Psoas muscle (tissue), 8 donors: ENCODE data around the gene LRWD1. TPM values are rescaled to one million over a fixed set of nuclear protein-coding genes. Genes with fewer than 3 reads are reported as not detected.
A peak's percentile ranks its signal among the peaks of the same experiment; 100 is the strongest.
"Not testable (repeated sequence)": the region's sequence is repeated elsewhere in the genome, so short reads cannot be mapped to it uniquely, and the experiment has no call there.

Experiments used
- ATAC-seq, 4 donors: fragments of 200-7000 bp; cut with Tn5 transposase; one replicate each; pipeline ENCODE4 v1.9.1; 2020; ENCODE audit warnings: moderate library complexity in 3 of 4, mild to moderate bottlenecking in 2 of 4
- DNase-seq, 2 donors: peaks; one replicate each; pipeline ENCODE4 v3.0.0-alpha.2; 2020
- H3K27ac ChIP-seq: fragments of 200-600 bp; one replicate; pipeline ENCODE4 v1.8.0; 2022
- H3K27me3 ChIP-seq, 3 donors: fragments of 200-600 bp in 1 of 3; one replicate each; pipeline versions ENCODE4 v1.6.1 to v1.8.0; 2013 to 2022; ENCODE audit warnings: low read length in 2 of 3, mild to moderate bottlenecking in 2 of 3, moderate library complexity in 1 of 3; ENCODE audit not compliant: insufficient read depth in 3 of 3
- H3K36me3 ChIP-seq, 2 donors: fragments of 200-600 bp in 1 of 2; one replicate each; pipeline versions ENCODE4 v1.6.1 to v1.8.0; 2013 to 2022; ENCODE audit warnings: low read depth in 1 of 2, mild to moderate bottlenecking in 1 of 2, moderate library complexity in 1 of 2; ENCODE audit not compliant: insufficient read depth in 1 of 2
- H3K4me1 ChIP-seq: fragments of 200-600 bp; one replicate; pipeline ENCODE4 v1.8.0; 2022
- H3K4me3 ChIP-seq: fragments of 200-600 bp; one replicate; pipeline ENCODE4 v1.8.0; 2022; ENCODE audit warnings: mild to moderate bottlenecking
- H3K9me3 ChIP-seq: fragments of 200-600 bp; one replicate; pipeline ENCODE4 v1.8.0; 2022
- WGBS, 3 donors: extraction: QIAGEN DNeasy Blood & Tissue Kit; methylation state at CpG; one replicate each; pipeline versions ENCODE4 v1.1.6 to v1.1.7; 2013; 5-methylcytosine and 5-hydroxymethylcytosine counted together
- intact Hi-C, 2 donors: fragments of 100-400 bp; cut with DNase I; formaldehyde crosslinking; loops; one replicate each; pipeline versions ENCODE4 v1.11.0 to v1.14.2; 2022
- polyA plus RNA-seq, 3 donors: library from polyadenylated mRNA; stranded (reverse); fragments of 200-250 nt; gene quantifications; one replicate each; pipeline ENCODE4 v1.2.3, GENCODE V29; 2013
- total RNA-seq, 4 donors: library from RNA; stranded (reverse); fragmentation: NEBNext Ultra II Directional in 2 of 4; extraction: Animal tissue kit (Norgen Biotek cat#: 25700) in 2 of 4; gene quantifications; one replicate each; pipeline versions ENCODE4 v1.2.1 to v1.2.4, GENCODE V29; 2021 to 2023
- TF ChIP-seq, protein P1 (sequence below): fragments of 200-600 bp; IDR thresholded peaks from one replicate; pipeline ENCODE4 v1.8.0; 2022; ENCODE audit warnings: antibody characterized with exemption
- donor health status: healthy with polysubstance abuse.
- donor health status: DM: no; HTN: no; CAD: no; lungs with moderate emphysema.
- donor health status: Bipolar disorder and iron deficiency.
- donor health status: healthy.
- donor health status: DM: yes; HTN: yes; CAD: no.
- donor health status: DM: no; HTN: no; CAD: no.
- donor health status: DM: no; HTN: no; CAD: no.
- donor health status: DM: yes; HTN: yes; CAD: no.

Gene LRWD1
- total and polyA plus RNA-seq, 7 donors: 10.4 to 40.9 (median 15.6) TPM

DNA sequence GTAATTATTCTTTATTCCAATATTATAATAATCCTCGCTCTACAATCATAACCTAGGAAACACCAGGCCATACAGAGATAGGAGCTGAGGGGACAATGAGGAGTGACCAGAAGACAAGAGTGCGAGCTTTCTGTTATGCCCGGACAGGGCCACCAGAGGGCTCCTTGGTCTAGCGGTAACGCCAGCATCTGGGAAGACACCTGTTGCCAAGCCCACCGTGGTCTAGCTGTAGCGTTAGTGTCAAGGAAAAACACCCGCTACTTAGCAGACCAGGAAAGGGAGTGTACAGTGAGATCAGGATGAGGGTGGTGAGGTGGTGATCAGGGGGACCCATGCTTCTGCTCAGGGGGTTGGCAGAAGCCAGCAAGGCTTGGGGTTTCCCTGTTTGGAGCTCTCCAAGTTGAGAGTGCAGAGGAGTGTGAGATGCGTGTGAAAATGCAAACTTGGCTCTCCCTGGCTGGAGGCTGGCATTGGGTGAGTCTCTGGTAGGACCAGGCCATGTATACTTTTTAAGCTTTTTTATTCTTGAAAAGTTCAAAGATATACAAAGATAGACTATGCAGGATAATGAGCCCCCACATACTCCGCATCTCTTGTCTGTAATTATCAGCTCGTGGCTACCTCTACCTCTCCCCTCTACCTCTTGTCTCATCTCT is 15.3 kb downstream of the LRWD1 start:
- ATAC-seq: peak; percentile 29 to 68 (median 42)
- H3K27ac ChIP-seq, H3K36me3 ChIP-seq, H3K9me3 ChIP-seq, H3K4me3 ChIP-seq, H3K27me3 ChIP-seq, H3K4me1 ChIP-seq, intact Hi-C loops: not testable (repeated sequence)
- TF ChIP-seq, protein P1, sequence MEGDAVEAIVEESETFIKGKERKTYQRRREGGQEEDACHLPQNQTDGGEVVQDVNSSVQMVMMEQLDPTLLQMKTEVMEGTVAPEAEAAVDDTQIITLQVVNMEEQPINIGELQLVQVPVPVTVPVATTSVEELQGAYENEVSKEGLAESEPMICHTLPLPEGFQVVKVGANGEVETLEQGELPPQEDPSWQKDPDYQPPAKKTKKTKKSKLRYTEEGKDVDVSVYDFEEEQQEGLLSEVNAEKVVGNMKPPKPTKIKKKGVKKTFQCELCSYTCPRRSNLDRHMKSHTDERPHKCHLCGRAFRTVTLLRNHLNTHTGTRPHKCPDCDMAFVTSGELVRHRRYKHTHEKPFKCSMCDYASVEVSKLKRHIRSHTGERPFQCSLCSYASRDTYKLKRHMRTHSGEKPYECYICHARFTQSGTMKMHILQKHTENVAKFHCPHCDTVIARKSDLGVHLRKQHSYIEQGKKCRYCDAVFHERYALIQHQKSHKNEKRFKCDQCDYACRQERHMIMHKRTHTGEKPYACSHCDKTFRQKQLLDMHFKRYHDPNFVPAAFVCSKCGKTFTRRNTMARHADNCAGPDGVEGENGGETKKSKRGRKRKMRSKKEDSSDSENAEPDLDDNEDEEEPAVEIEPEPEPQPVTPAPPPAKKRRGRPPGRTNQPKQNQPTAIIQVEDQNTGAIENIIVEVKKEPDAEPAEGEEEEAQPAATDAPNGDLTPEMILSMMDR: peak; percentile 35
- peak; percentile 61 to 65 for DNase-seq
- 3 to 5% (median 4%) methylated on average over 5 to 6 of the region's 11 CpGs for WGBS, 3 donors

DNA sequence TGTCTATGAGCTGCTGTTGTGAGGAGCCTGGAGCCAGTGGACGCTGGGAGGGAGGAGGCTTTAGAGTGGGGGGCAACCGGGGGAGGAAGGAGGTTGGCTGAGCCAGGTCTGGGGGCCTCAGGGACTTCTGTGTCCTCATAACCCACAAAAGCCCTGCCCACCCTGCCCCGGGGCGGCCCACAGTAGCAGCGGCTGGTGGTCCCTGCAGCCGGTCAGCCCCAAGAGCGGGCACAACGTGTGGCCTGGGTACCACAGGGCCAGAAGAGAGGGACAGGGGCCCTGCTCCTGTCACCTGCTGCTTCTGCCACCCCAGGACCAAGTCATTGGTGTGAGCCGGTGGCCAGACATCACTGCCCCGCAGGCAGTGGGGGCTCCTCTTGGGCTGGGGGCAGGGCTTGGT is 17.2 kb downstream of the LRWD1 start:
- H3K27me3 ChIP-seq, H3K27ac ChIP-seq, H3K4me3 ChIP-seq, H3K4me1 ChIP-seq, ATAC-seq, H3K9me3 ChIP-seq, H3K36me3 ChIP-seq, DNase-seq, intact Hi-C loops: not testable (repeated sequence)
- no CpG with 5 or more reads among the region's 10 CpGs for WGBS, 3 donors

GRCh38 chr7:102484317-102484716 is 19.5 kb downstream of the LRWD1 start:
- H3K4me3 ChIP-seq, ATAC-seq, intact Hi-C loops, DNase-seq, H3K4me1 ChIP-seq, H3K27ac ChIP-seq, H3K9me3 ChIP-seq, H3K27me3 ChIP-seq, H3K36me3 ChIP-seq: not testable (repeated sequence)
- WGBS, 3 donors: no CpG with 5 or more reads among the region's 5 CpGs

DNA sequence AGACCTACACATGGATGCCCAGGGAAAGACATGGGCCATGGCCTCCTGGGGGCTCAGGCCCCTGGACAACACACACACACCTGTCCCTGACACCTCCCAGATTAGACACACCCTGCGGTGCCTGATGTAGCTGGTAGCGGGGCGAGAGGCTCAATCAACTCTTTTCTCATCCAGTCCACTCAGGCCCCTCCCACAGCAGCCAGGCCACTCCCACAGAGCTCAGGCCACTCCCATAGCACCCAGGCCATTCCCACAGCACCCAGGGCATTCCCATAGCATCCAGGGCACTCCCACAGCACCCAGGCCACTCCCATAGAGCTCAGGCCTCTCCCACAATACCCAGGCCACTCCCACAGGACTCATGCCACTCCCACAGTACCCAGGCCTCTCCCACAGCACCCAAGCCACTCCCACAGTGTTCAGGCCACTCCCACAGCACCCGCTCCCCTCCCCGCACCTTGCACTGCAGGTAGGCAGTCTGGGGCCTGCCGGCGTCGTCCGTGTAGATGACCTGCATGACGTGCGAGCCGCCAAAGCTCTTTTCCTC is 25.8 kb downstream of the LRWD1 start:
- peak; percentile 31 to 70 (median 66) for ATAC-seq
- H3K27ac ChIP-seq, H3K27me3 ChIP-seq, H3K4me3 ChIP-seq, intact Hi-C loops, H3K4me1 ChIP-seq, H3K36me3 ChIP-seq, H3K9me3 ChIP-seq: not testable (repeated sequence)
- peak; percentile 68 to 75 for DNase-seq
- 67 to 100% (median 88%) methylated on average over 2 to 3 of the region's 12 CpGs for WGBS, 3 donors

DNA sequence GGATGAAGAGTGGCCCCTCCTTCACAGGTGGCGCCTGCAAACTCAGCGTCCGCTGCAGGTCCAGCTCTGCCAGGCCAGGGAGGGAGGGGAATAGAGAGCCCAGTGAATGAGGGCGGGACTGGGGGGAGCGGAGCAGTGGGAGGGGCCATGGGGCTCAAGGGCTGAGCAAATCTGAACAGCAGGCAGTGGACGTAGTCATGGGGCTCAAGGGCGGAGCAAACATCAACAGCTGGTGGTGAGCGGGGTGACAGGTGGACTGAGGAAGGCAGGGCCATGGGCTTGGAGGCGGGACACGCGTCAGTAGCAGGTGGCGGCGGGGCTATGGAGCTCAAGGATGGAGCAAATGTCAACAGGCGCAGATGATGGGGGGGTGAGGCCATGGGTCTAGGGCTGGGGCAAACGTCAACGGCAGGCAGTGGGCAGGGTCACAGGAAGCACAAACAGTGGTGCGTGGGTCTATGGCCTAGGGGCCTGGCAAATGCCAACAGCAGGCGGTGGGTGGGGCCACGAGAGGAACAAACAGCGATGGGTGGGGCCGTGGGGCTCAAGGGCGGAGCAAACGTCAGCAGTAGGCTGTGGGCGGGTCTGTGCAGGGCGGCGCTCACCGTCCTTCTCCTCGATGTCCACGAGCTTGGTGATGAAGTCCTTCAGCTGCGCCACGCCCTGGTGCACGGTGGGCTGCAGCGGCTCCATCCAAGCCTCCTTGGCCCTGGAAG is 28.6 kb downstream of the LRWD1 start:
- no CpG with 5 or more reads among the region's 33 CpGs for WGBS, 3 donors
- intact Hi-C loops, H3K4me1 ChIP-seq, H3K27me3 ChIP-seq, H3K9me3 ChIP-seq, H3K27ac ChIP-seq, DNase-seq, H3K4me3 ChIP-seq, H3K36me3 ChIP-seq: not testable (repeated sequence)
- peak; percentile 83 to 93 (median 86) for ATAC-seq

GRCh38 chr7:102494026-102494425 is 29.2 kb downstream of the LRWD1 start:
- H3K4me1 ChIP-seq, H3K9me3 ChIP-seq, H3K4me3 ChIP-seq, ATAC-seq, H3K27ac ChIP-seq, H3K36me3 ChIP-seq, H3K27me3 ChIP-seq, intact Hi-C loops: not testable (repeated sequence)
- 60 to 78% (median 69%) methylated on average over 1 to 7 of the region's 15 CpGs for WGBS, 3 donors
- DNase-seq: peak; percentile 6 to 51

- ATAC-seq: peak in 2 of 4 donors; percentile 2 to 9
- H3K9me3 ChIP-seq, H3K36me3 ChIP-seq, H3K4me3 ChIP-seq, H3K4me1 ChIP-seq, intact Hi-C loops, H3K27me3 ChIP-seq, H3K27ac ChIP-seq, DNase-seq: not testable (repeated sequence)
- WGBS, 3 donors: no CpG with 5 or more reads among the region's 67 CpGs
Observed at GRCh38 chr7:102494473-102495149, 29.8 kb downstream of the LRWD1 start.

- H3K4me1 ChIP-seq, H3K36me3 ChIP-seq, H3K4me3 ChIP-seq, H3K27me3 ChIP-seq, DNase-seq, H3K27ac ChIP-seq, ATAC-seq, intact Hi-C loops, H3K9me3 ChIP-seq: not testable (repeated sequence)
- 43 to 54% (median 52%) methylated on average over 3 of the region's 10 CpGs for WGBS, 3 donors
Observed at GRCh38 chr7:102496861-102497260, 32.1 kb downstream of the LRWD1 start.

DNA sequence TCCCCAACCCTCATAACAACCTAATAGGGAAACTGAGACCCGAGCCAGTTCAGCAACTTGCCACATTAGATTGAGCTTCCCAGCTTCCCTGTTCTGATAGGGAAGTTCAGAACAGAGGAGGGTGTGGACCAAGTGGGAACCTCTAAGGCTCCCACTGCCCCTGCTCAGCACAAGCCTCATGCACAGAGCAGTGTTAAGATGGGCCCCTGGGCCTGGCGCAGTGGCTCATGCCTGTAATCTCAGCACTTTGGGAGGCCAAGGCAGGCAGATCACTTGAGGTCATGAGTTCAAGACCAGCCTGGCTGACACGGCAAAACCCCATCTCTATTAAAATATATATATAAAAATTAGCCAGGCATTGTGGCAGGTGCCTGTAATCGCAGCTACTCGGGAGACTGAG is 32.5 kb downstream of the LRWD1 start:
- ATAC-seq: not testable (repeated sequence)
- 73 to 100% (median 82%) methylated on average over 1 of the region's 5 CpGs for WGBS, 3 donors

GRCh38 chr7:102498321-102498720 is 33.5 kb downstream of the LRWD1 start:
- H3K9me3 ChIP-seq, H3K4me1 ChIP-seq, intact Hi-C loops, H3K27ac ChIP-seq, H3K4me3 ChIP-seq, ATAC-seq, DNase-seq, H3K27me3 ChIP-seq, H3K36me3 ChIP-seq: not testable (repeated sequence)
- WGBS, 3 donors: 85 to 96% (median 89%) methylated on average over 7 to 11 of the region's 16 CpGs

More for the DNA sequence above, 32.5 kb downstream of the LRWD1 start:
- H3K27ac ChIP-seq, H3K9me3 ChIP-seq, intact Hi-C loops, H3K27me3 ChIP-seq, H3K4me1 ChIP-seq, H3K36me3 ChIP-seq, H3K4me3 ChIP-seq: not testable (repeated sequence)
- peak; percentile 4 to 37 for DNase-seq
